ENCODE data around the gene CCDC92. TPM values are rescaled to one million over a fixed set of nuclear protein-coding genes. Genes with fewer than 3 reads are reported as not detected.
"Not testable (repeated sequence)": the region's sequence is repeated elsewhere in the genome, so short reads cannot be mapped to it uniquely, and the experiment has no call there.

The CCDC92 gene
- total RNA-seq, 1 donor from 2014 or later, result 15.0 TPM

DNA sequence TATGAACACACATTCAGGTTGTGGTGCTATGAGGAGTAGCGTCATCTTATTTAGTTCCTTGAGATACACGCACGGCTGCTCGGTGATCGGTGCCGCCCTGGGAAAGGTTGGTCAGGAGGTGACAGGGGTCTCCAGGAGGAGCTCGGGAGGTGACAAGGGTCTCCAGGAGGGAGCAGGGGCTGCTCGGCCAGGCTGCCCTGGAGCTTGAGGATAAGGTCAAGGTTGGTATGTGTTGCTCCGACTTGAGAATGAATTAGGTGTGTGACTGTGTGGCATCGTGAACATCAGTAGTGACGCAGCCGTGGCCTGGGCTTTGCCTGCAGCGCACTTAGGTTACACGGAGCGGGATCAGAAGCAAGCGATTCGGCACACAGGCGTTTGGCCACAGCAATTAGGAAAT lies 36.2 kb downstream of the CCDC92 start:
- no peak for DNase-seq

DNA sequence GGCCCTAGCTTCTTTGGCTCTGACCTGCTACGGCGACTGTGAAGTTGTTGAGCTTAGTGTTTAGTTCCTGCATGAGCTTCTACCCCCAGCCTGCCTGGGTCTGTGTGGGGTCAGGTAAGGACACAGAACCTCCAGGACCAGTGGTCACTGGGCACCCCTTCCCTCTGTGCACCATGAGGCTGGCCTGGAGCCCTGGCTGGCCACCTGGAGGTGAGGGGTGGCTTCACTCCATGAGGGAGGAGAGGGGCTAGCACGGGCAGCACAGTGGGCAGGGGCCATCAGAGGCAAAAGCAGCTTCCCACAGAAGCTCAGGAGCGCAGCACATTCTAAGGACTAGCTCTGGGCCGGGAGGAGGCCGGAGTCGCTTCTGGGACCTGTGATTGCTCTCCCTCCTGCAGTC lies 36.7 kb downstream of the CCDC92 start:
- no peak for DNase-seq

DNA sequence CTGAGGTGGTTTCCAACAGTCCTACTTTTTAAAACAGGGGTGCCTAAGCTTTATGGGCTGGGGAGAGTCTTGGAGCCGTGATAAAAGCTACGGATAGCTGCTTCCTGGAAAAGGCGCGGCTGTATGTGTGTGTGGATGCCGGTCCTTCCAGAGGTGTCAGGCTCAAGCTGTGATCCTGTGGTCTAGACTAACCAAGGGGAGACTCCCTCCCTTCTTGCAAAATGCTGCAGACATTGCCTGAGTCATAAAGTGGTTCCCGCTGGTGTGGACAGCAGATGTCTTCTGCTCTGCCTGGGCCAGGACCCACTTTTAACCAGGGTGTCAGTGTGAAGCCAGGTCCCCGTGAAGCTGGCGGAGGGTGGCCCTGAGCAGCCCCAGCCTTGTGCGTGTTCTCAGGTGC lies 37.8 kb downstream of the CCDC92 start:
- DNase-seq, result no peak

DNA sequence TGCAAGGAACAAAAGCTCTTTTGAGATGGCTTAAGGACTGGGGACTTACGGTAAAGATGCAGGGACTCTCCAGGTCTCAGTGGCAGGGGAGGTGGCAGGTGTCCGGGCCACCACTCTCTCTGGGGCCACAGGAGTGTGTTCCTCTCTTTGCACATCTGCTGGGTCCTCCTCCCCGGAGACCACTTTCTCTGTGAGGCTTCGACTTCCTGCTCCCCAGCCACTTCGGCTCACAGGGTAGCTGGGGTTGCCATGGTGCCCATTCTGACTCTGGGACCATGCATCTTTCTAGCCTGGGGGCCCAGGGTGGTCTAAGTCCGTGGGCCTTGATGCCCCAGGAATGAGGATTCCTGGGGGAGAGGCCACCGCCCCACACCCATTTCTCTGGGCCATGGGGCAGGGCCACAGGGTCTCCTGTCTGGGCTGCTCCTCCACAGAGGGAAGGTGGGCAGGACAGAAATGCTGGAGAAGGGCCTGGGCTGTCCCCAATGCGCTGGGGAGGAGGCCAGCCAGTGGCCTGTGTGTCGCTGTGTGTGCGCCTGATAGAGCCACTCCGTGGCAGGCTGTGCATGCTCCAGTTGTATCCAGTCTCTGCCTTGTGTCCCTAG lies 38.5 kb downstream of the CCDC92 start:
- no peak for DNase-seq

DNA sequence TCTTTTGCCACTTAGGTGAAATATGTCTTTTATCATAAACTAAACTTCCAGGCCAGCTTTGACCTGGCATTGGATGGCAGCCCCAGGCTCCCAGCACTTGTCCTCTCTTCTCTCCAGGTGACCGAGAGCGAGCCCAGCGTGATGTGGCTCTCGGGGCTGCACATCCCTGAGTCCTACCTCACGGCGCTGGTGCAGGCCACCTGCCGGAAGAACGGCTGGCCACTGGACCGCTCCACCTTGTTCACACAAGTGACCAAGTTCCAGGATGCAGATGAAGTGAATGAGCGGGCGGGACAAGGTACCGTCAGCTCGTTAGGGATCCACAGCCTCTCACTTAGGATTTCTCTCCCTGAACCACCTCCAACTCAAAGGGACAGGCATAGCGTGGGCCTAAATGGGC lies 39.4 kb downstream of the CCDC92 start:
- DNase-seq, result no peak

DNA sequence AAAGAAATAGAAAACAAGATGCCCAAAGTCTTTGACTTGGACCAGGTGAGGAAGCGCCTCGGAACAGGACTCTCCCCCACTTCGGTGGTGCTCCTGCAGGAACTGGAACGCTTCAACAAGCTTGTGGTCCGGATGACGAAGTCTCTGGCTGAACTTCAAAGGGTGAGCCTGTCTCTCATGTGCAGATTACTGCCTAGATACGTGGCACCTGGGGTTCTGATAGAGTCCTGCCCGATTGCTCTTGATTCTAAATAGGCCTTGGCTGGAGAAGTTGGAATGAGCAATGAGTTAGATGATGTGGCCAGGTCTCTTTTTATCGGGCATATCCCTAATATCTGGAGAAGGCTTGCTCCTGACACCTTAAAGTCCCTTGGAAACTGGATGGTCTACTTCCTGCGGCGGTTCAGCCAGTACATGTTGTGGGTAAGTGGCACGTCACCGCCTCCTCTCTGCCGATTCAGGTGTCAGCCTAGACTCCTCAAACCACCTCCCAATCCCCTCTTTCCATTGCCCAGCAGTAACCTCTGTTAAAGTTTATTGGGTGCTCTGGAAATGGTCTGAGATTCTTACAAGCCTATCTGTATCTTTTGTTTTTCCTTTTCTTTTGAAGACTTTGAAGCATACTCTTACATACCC lies 40.8 kb downstream of the CCDC92 start:
- no peak for DNase-seq

DNA sequence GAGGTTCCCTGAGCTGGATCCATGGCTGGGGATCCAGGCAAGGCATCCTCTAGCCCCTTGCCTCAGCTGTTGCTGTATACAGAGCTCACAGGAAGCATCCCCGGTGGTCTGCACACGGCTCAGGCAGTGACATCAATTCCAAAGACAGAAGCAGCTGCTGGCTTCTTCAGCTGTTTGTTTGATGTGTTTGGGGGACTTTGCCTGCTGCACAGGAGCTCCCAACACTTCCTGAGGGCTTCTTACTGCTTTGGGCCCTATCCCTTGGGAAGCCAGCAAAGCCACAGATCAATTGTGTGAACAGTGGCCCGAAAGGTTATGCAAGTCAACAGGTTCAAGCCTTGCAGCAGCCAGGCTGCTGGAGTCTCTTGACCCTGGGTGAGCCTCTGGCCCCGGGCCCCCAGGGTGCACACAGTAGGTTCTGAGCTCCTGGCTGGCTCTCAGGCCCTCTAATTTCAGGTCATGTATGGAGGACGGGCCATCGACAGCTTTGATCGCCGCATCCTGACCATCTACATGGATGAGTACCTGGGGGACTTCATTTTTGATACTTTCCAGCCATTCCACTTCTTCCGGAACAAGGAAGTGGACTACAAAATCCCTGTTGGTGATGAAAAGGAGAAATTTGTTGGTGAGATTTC lies 42.6 kb downstream of the CCDC92 start:
- no peak for DNase-seq

DNA sequence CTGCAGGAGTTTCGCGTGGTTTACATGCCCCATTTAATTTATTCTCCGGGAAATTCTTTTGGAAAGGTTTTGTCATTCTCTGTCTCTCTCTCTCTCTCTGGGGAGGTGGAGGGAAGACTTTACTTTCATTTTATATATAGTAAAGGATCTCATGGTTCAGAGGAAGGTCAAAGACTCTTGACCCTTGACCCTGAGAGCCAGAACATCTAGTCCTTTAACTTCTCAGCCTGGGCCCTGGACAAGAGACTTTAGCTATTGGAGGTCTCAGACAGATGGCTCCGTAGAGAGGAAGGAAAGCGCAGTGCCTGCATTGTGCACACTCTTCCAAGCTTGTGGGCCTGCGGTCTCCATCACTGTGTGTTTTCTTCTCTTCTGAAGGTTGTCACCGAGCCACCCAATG lies 43.7 kb downstream of the CCDC92 start:
- DNase-seq, result no peak

DNA sequence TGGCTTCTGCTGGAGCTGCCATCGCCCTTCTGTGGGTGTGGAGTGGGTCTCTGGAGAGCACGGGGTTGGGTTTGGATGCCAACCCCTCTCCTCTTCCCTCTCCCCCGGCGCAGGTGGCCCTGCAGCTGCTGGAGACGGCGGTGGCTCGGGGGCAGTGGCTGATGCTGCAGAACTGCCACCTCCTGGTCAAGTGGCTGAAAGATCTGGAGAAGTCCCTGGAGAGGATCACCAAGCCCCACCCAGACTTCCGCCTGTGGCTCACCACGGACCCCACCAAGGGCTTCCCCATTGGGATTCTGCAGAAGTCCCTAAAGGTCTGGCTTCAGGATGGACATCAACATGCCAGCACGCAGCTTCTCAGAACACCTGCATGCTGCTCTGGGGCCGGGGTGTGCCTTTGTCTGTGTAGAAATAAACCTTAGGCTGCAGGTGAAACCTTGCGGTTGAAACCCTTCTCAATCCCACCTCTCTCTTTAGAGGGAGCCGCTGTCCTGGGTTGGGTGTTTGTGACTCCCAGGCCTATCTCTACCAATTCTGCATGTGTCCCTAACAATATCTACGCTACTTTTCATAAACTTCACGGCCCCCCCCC lies 44.3 kb downstream of the CCDC92 start:
- DNase-seq, result no peak

DNA sequence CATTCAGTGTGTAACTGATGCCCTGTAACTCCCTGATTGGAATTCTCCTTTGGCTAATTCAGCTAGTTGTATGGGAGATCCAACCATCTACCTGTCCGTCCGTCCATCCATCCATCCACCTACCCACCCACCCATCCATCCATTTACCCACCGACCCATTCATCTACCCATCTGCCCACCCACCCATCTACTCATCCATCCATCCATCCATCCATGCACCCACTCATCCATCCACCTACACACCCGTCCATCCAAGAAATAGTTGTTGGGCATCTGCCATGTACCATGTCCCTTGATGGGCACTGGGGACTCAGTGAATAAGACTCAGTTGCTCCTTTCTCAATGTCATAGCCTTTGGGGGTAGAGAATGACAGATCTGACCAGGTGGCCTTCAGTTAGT lies 48.1 kb downstream of the CCDC92 start:
- no peak for DNase-seq

DNA sequence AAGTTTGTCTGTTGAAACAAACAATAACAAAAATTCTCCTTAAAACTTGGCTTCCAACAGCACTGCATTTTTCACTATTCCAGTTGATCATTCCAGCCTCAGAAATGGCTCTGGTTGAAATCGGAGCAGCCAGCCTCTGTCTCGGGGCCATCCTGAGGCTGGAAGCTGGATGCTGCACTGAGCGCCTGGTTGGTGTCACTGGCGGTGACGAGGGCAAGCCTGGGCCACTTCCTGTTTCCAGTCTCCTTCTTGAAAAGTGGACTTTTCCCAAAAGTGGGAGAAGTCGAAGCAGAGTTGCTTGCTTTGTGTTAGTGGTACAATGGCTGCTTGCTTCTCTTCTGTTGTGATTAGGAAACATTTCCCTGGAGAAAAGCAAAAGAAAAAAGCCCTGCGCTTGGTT lies 48.7 kb downstream of the CCDC92 start:
- DNase-seq, result no peak

DNA sequence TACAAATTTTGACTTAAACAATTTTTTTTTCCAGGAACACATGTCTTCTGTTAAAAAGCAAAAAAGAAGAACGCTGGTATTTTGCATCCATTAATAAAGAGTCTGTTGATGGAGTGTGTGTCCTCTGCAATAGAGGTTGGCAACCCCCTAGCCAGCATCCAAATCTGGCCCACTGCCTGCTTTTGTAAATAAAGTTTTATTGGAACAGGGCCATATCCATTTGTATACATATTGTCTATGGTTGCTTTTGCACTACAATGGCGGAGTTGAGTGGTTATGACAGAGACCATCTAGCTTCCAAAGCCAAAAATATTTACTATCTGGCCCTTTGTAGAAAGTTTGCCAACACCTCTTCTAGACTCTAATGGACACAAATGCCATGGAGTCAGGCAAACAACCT lies 49.6 kb downstream of the CCDC92 start:
- DNase-seq, result no peak

DNA sequence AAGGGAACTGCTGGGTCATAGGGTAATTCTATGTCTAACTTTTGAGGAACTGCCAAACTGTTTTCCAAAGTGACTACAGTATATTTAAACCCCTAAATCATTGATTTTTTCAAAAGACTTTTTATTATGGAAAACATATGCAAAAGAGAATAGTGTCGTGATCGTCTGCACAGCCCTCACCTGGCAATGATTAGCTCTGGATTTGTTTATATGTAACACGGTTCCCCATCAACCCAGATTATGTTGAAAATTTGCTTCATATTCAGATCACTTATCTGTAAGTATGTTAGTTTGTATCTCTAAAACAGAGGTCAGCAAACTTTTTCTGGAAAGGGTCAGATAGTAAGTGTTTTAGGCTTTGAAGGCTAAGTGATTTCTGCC lies 52.7 kb downstream of the CCDC92 start:
- DNase-seq, result no peak

DNA sequence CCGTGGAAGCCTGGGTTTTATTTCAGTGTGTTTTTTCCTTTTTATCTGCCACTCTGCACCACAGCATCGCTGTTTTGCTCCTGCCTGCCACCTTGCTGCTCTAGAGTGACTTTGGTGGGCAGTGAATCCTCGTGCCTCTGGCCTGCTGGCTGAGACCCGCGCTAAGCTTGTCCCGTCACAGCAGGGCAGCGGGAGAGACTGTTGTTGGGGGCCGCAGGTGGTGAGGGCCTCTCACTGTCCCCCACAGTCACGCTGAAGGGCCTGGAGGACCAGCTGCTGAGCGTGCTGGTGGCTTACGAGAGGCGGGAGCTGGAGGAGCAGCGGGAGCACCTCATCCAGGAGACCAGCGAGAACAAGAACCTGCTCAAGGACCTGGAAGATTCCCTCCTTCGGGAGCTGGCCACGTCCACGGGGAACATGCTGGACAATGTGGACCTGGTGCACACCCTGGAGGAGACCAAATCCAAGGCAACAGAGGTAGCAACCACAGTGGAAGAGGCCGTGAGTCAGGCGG lies 55.2 kb downstream of the CCDC92 start:
- no peak for DNase-seq

DNA sequence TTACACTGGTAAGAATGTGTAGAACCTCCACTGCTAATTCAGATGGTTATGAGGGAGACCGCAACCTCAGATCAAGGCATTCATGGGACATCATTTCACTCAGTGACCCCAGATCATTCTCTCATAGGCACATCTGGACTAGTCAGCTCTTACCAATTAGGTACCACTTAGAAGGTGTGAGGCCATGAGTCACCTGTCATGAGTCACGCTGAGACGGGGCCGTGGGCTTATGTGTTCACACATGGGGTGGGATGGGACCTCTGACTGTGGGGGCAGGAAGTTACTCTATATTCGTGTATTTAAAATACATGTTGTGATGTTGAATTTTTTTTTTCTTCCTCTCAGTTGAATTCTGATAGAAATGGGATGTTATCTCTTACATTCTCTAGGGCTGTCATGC lies 55.9 kb downstream of the CCDC92 start:
- no peak for DNase-seq

DNA sequence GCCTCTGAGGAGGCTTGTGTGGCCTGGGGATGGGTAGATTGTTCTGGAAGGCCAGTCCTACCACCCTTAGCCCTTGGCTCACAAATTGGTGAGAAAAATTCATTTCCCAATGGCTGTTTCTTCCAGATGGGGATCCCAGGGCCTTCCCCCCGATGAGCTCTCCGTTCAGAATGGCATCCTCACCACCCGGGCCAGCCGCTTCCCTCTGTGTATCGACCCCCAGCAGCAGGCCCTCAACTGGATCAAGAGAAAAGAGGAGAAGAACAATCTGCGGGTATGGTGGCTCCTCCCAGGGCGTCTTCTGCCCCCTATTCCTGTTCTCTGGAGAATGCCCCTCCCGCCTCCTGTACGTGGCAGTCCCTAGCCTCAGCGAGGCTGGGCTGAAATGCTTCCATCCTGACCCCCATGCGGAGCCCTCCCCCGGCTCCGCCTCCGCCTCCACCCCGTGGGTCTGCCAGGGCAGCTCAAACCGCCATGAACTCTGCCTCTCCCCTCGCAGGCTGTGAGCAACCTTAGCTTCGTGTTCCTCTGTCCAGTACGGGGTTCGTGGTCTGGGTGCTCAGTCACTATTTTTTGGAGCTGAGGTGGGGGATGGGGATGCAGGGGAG lies 57.8 kb downstream of the CCDC92 start:
- DNase-seq, result no peak

DNA sequence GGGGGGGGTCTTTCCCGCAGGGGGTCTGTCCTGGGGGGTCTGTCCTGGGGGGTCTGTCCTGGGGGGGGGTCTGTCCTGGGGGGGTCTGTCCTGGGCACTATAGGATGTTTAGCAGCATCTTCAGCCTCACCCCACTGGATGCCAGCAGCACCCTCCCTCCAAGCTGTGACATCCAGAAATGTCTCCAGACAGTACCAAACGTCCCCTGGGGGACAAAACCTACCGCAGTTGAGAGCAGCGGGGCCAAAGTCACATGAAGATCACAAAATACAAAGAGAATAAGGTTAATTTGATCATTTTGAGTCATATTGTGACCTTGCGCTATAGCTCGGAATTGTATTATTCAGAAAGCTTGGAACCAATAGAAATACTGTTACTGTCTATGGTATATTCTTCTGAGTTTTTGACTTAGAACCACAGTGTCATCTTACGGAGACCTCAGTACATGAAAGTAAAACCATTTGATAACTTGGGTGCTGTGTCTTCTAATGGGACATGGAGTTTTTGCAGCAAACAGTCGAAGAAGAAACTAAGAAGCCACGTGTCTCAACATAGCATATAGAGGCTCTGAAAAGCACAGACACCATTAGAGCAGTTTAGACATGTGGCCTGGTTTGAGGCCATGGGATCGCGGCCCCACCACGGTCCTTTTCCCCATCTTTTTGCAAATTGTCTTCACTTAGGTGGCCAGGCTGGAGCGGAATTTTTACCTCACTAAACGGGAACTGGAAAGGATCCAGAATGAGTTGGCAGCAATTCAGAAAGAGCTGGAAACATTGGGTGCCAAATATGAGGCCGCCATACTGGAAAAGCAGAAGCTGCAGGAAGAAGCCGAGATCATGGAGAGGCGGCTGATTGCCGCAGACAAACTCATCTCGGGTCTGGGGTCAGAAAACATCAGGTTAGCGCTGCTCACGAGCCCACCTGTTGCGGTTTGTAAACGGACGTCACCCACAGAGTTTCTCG lies 59.9 kb downstream of the CCDC92 start:
- DNase-seq, result no peak

DNA sequence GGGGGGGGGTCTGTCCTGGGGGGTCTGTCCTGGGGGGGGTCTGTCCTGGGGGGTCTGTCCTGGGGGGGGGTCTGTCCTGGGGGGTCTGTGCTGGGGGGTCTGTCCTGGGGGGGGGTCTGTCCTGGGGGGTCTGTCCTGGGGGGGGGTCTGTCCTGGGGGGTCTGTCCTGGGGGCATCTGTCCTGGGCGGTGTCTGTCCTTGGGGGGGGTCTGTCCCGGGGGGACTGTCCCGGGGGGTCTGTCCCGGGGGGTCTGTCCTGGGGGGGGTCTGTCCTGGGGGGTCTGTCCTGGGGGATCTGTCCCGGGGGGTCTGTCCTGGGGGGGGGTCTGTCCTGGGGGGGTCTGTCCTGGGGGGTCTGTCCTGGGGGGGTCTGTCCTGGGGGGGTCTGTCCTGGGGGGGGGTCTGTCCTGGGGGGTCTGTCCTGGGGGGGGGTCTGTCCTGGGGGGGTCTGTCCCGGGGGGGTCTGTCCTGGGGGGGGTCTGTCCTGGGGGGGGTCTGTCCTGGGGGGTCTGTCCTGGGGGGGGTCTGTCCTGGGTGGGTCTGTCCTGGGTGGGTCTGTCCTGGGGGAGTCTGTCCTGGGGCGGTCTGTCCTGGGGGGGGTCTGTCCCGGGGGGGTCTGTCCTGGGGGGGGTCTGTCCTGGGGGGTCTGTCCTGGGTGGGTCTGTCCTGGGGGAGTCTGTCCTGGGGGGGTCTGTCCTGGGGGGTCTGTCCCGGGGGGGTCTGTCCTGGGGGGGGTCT lies 60.8 kb downstream of the CCDC92 start:
- DNase-seq, result not testable (repeated sequence)

DNA sequence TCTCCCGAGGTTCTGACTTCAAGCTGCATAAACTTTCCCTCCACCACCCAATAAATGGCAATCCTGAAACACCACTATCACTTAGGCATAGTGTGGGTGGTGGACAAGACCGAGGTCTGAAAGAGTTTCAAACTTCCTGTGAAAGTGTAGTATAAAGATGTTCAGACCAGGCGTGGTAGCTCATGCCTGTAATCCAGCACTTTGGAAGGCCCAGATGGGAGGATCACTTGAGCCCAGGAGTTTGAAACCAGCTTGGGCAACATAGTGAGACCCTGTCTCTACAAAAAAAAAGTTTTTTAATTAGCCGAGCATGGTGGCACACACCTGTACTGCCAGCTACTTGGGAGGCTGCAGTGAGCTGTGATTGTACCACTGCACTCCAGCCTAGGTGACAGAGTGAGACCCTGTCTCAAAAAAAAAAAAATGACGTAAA lies 61.9 kb downstream of the CCDC92 start:
- DNase-seq, result no peak

DNA sequence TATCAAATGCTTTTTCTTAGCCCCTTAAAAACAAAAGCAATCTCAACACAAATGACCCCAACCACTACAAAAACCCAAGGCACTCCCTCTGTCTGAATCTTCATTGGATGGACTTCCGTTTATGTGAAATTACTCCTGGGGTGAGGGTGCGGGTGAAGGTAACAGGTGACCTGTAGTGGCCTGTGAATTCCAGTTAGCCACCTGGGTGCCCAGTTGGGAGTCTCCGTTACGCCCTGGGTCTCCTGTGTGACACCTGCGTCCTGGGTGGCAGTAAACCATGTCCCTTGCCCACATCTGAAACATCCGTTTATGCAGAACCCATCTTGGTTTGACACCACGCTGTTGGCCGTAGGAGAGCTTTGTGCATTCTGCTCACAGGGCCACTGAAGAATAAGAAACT lies 62.6 kb downstream of the CCDC92 start:
- DNase-seq, result no peak

All from occipital lobe (tissue), 2 donors.